Measurements from ENCODE around the gene TMEM132C. TPM values are rescaled to one million over a fixed set of nuclear protein-coding genes. Genes with fewer than 3 reads are reported as not detected.

Gene TMEM132C
- total and polyA plus RNA-seq, 8 donors: 0.50 to 36.6 (median 33.2) TPM

- Histone ChIP-seq H3K9me3 (no peaks in the 10 kb centered on the region), H3K36me3 (no peaks in the 10 kb centered on the region), H3K27me3 (no peaks in the 10 kb centered on the region), H3K4me1 (no peaks in the 10 kb centered on the region), H3K4me3 (no peak overlapping the region), H3K27ac (no peak overlapping the region)
- DNase-seq (no peak), ATAC-seq (no peak)
- TF ChIP-seq, protein P1, sequence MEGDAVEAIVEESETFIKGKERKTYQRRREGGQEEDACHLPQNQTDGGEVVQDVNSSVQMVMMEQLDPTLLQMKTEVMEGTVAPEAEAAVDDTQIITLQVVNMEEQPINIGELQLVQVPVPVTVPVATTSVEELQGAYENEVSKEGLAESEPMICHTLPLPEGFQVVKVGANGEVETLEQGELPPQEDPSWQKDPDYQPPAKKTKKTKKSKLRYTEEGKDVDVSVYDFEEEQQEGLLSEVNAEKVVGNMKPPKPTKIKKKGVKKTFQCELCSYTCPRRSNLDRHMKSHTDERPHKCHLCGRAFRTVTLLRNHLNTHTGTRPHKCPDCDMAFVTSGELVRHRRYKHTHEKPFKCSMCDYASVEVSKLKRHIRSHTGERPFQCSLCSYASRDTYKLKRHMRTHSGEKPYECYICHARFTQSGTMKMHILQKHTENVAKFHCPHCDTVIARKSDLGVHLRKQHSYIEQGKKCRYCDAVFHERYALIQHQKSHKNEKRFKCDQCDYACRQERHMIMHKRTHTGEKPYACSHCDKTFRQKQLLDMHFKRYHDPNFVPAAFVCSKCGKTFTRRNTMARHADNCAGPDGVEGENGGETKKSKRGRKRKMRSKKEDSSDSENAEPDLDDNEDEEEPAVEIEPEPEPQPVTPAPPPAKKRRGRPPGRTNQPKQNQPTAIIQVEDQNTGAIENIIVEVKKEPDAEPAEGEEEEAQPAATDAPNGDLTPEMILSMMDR (IDR thresholded peaks at IDR 0.05): no peak
- intact Hi-C loops (cut with DNase I): no loop called here
Measured at GRCh38 chr12:128724468-128725046, 457.6 kb downstream of the TMEM132C start.

DNA sequence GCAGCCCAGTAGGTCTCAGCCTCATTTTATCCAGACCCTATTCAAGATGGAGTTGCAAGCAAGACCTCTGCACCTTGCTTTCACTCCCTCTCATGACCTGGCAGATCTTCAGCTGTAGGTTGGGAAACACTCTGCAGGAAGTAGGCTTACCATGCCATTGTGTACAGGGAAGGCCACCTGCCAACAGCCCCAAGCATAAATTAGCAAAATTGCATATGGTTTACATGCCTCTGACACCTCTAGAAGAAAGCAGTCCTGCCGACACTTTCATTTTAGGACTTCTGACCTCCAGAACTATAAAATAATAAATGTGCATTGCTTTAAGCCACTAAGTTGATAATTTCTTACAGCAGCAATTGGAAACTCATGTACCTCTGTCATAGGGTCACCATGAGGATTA is 459.9 kb downstream of the TMEM132C start:
- DNase-seq (no peak), ATAC-seq (no peak)
- no peak overlapping the region for H3K4me3 ChIP-seq
- TF ChIP-seq, protein P1 (IDR thresholded peaks at IDR 0.05): no peak
- H3K27me3 ChIP-seq: peaks cover 0 to 4% of the 10 kb centered on the region in 2 donors
- H3K27ac ChIP-seq: no peak overlapping the region
- no peaks in the 10 kb centered on the region for H3K4me1 ChIP-seq
- H3K9me3 ChIP-seq: no peaks in the 10 kb centered on the region
- H3K36me3 ChIP-seq: no peaks in the 10 kb centered on the region
- intact Hi-C loops (cut with DNase I): no loop called here

GRCh38 chr12:128727461-128727860 is 460.5 kb downstream of the TMEM132C start:
- H3K4me1 ChIP-seq: no peaks in the 10 kb centered on the region
- TF ChIP-seq, protein P1 (IDR thresholded peaks at IDR 0.05): no peak

GRCh38 chr12:128727999-128728398 is 461.0 kb downstream of the TMEM132C start:
- ATAC-seq: no peak
- Histone ChIP-seq H3K4me1 (no peaks in the 10 kb centered on the region), H3K27me3 (peaks cover 0 to 5% of the 10 kb centered on the region in 2 donors), H3K27ac (no peak overlapping the region), H3K36me3 (no peaks in the 10 kb centered on the region), H3K4me3 (no peak overlapping the region), H3K9me3 (no peaks in the 10 kb centered on the region)
- DNase-seq: no peak
- intact Hi-C loops (cut with DNase I): no loop called here
- TF ChIP-seq, protein P1 (IDR thresholded peaks at IDR 0.05): no peak

More at GRCh38 chr12:128727461-128727860, 460.5 kb downstream of the TMEM132C start:
- Histone ChIP-seq H3K36me3 (no peaks in the 10 kb centered on the region), H3K4me3 (no peak overlapping the region), H3K9me3 (no peaks in the 10 kb centered on the region), H3K27me3 (peaks cover 0 to 5% of the 10 kb centered on the region in 2 donors), H3K27ac (no peak overlapping the region)
- intact Hi-C loops (cut with DNase I): no loop called here
- no peak for ATAC-seq
- peak in 1 of 4 donors; percentile 4 for DNase-seq

- Histone ChIP-seq H3K9me3 (no peaks in the 10 kb centered on the region), H3K27ac (no peak overlapping the region), H3K27me3 (peaks cover 0 to 5% of the 10 kb centered on the region in 2 donors), H3K4me1 (no peaks in the 10 kb centered on the region), H3K36me3 (no peaks in the 10 kb centered on the region), H3K4me3 (no peak overlapping the region)
- intact Hi-C loops (cut with DNase I): no loop called here
- DNase-seq (no peak), ATAC-seq (no peak)
- TF ChIP-seq, protein P1 (IDR thresholded peaks at IDR 0.05): no peak
Measured at GRCh38 chr12:128729628-128730121, 462.7 kb downstream of the TMEM132C start.
